Esophagus (tissue), 2 donors: ENCODE data around the gene NPPA. TPM values are rescaled to one million over a fixed set of nuclear protein-coding genes. Genes with fewer than 3 reads are reported as not detected.

ENCODE experiments used
- H3K27ac ChIP-seq, 2 donors: one replicate each; pipeline ENCODE4 v1.5.1; 2013; ENCODE audit warnings: low read depth in 2 of 2, mild to moderate bottlenecking in 2 of 2, inconsistent platforms in 1 of 2, low read length in 1 of 2, moderate library complexity in 1 of 2
- H3K27me3 ChIP-seq, 2 donors: one replicate each; pipeline ENCODE4 v1.6.1; 2013; ENCODE audit warnings: low read length in 2 of 2, control low read depth in 1 of 2, mild to moderate bottlenecking in 1 of 2; ENCODE audit not compliant: insufficient read depth in 2 of 2, control insufficient read depth in 1 of 2
- H3K36me3 ChIP-seq, 2 donors: one replicate each; pipeline ENCODE4 v1.6.1; 2013; ENCODE audit warnings: low read length in 1 of 2; ENCODE audit not compliant: control insufficient read depth in 2 of 2, insufficient read depth in 2 of 2
- H3K4me1 ChIP-seq, 2 donors: one replicate each; pipeline ENCODE4 v1.6.1; 2013; ENCODE audit warnings: low read length in 1 of 2; ENCODE audit not compliant: control insufficient read depth in 2 of 2, insufficient read depth in 2 of 2
- H3K4me3 ChIP-seq, 2 donors: one replicate each; pipeline ENCODE4 v1.5.1; 2013; ENCODE audit warnings: low read length in 2 of 2, mild to moderate bottlenecking in 2 of 2, low read depth in 1 of 2, moderate library complexity in 1 of 2
- H3K9me3 ChIP-seq, 2 donors: one replicate each; pipeline ENCODE4 v1.6.1; 2013; ENCODE audit warnings: mild to moderate bottlenecking in 2 of 2, low read depth in 1 of 2, low read length in 1 of 2, moderate library complexity in 1 of 2; ENCODE audit not compliant: control insufficient read depth in 2 of 2, insufficient read depth in 1 of 2
- WGBS, 2 donors: extraction: QIAGEN DNeasy Blood & Tissue Kit; methylation state at CpG; one replicate each; pipeline ENCODE4 v1.1.7; 2013; 5-methylcytosine and 5-hydroxymethylcytosine counted together
- polyA plus RNA-seq, 2 donors: library from polyadenylated mRNA; stranded (reverse); fragments of 200-250 nt; gene quantifications; one replicate each; pipeline ENCODE4 v1.2.3, GENCODE V29; 2013
- donor health status: healthy with polysubstance abuse.
- donor health status: Bipolar disorder and iron deficiency.

NPPA gene
- polyA plus RNA-seq, 2 donors, result 0.11 to 0.63 TPM

DNA sequence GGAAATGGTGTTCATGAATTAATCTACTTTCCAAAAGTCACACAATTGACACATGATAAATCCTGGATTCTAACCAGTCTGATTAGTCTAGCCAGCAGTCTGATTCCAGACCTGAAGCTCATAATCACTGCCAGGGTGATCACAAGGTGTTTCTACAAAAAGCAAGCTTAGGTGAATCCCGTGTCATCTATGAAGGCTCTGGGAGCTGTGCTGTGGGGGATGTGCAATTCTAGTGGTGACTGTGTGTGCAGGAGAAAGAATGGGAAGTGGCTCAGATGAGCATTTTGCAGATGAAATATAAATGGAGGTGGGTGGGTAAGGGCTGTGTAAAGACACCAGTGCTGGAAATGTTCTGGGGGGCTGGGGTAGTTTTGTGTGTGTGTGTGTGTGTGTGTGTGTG, 13.0 kb upstream of the NPPA start:
- Histone ChIP-seq H3K4me3 (no peak overlapping the region), H3K36me3 (no peaks in the 10 kb centered on the region), H3K9me3 (no peaks in the 10 kb centered on the region), H3K27me3 (peaks cover 9 to 20% of the 10 kb centered on the region in 2 donors), H3K4me1 (peaks cover 0 to 5% of the 10 kb centered on the region in 2 donors), H3K27ac (no peak overlapping the region)
- WGBS, 2 donors, result 40 to 73% methylated on average over 1 of the region's 1 CpG

DNA sequence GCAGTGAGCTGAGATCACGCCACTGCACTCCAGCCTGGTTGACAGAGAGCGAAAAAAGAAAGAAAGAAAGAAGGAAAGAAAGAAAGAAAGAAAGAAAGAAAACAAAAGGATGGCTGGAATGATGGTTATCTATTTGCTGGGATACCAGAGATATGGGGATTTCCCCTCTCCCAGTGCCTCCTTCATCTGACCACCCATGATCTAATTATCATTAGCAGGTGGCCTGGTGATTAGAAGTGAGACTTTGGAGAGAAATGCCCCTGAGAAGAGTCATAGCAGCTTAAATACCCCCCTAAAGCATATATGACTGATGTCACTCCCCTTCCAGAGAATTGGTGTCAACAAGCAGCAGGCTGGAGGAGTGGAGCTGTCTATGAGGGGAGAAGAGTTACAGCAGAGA, 12.5 kb upstream of the NPPA start:
- WGBS, 2 donors, result 56 to 69% methylated on average over 2 of the region's 2 CpGs
- Histone ChIP-seq H3K27me3 (peaks cover 9 to 20% of the 10 kb centered on the region in 2 donors), H3K4me1 (peaks cover 0 to 5% of the 10 kb centered on the region in 2 donors), H3K9me3 (no peaks in the 10 kb centered on the region), H3K36me3 (no peaks in the 10 kb centered on the region), H3K27ac (no peak overlapping the region), H3K4me3 (no peak overlapping the region)

DNA sequence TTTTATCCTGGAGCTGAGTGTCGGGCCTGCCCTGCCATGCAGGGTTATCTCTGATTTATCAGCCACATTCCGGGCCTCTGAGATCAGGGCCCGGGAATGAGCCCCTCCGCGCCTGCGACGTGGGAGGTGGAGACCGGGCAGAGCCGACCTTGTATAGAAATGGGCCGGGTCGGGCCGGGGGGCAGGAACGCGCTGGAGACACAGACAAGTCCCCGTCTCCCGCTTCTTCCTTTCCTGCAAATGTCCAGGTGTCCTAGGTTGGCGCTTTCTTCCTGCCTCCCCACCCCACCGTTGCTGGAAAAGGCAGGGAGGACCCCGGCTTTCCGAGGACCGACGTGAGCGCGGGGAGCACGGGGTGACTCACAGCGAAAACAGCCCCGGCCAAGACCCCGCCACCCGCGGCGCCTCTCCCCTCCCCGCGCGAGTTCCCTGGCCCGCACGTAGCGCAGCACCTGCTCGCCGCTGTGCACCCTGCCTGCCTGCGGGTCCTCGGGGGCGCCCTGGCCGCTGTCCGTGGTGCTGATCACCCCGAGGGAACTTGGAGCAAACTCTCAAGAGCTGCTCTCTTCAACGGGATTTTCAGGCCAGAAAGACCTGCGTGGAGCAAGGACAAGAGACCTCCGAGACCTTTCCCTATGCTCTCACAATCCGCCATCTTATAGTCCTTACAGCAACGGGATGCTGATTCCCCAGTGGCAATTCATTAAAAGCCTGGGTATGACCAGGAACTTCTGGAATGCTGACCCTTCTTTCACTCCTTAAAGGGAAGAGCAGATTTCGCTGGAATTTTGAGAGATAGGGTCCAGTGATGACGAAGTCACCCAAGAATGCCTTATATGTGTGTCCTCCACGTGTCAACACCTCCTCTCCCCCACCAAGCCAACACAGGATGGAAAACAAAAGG, 11.6 kb upstream of the NPPA start:
- no peaks in the 10 kb centered on the region for H3K9me3 ChIP-seq
- peaks cover 0 to 5% of the 10 kb centered on the region in 2 donors for H3K4me1 ChIP-seq
- H3K27me3 ChIP-seq, result peaks cover 9 to 20% of the 10 kb centered on the region in 2 donors
- H3K4me3 ChIP-seq, result no peak overlapping the region
- H3K27ac ChIP-seq, result no peak overlapping the region
- H3K36me3 ChIP-seq, result no peaks in the 10 kb centered on the region
- WGBS, 2 donors, result 5% methylated on average over 40 to 53 of the region's 53 CpGs

DNA sequence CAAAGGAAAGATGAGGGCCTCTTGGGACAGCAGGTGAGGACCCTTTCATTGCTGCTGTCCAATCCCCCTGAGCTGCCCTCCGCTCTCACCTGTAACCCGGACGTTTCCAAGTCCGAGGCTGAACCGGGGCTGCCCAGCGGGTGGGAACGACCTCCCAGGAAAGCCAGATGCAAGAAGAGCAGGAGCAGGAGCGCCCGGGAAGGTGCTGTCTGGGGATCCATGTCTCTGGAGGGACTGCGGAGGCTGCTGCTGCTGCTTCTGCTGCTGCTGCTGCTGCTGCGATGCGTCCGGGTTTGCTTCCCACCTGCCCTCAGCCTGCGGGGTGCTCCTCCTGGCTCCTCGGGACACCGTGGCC, 11.0 kb upstream of the NPPA start, which contains the start of gene NPPB:
NPPB (minus strand) TSS at position 333 of the 355 bp plus-strand sequence; CDS start at position 221, 112 bp downstream.
- WGBS, 2 donors, result 20 to 22% methylated on average over 16 of the region's 16 CpGs
- Histone ChIP-seq H3K4me3 (no peak within 1 kb of the TSS), H3K4me1 (peaks cover 0 to 5% of the 10 kb centered on the region in 2 donors), H3K27me3 (peaks cover 9 to 20% of the 10 kb centered on the region in 2 donors), H3K9me3 (no peaks in the 10 kb centered on the region), H3K36me3 (no peaks in the 10 kb centered on the region), H3K27ac (no peak within 1 kb of the TSS)

DNA sequence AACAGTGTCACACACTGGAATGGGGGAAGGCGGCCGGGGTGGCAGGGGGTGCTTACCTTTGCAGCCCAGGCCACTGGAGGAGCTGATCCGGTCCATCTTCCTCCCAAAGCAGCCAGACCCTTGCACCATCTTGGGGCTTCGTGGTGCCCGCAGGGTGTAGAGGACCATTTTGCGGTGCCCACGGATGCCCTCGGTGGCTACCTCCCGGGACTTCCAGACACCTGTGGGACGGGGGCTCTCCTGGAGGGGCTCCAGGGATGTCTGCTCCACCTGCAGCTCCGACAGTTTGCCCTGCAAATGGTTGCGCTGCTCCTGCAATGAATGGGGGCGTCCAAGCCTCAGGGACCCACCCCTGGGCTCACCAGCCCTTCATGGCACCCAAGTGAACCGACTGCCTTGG, 10.6 kb upstream of the NPPA start:
- H3K9me3 ChIP-seq, result no peaks in the 10 kb centered on the region
- peaks cover 0 to 5% of the 10 kb centered on the region in 2 donors for H3K4me1 ChIP-seq
- 79 to 82% methylated on average over 14 of the region's 14 CpGs for WGBS, 2 donors
- no peak overlapping the region for H3K27ac ChIP-seq
- H3K36me3 ChIP-seq, result no peaks in the 10 kb centered on the region
- H3K27me3 ChIP-seq, result peaks cover 9 to 20% of the 10 kb centered on the region in 2 donors
- H3K4me3 ChIP-seq, result no peak overlapping the region

DNA sequence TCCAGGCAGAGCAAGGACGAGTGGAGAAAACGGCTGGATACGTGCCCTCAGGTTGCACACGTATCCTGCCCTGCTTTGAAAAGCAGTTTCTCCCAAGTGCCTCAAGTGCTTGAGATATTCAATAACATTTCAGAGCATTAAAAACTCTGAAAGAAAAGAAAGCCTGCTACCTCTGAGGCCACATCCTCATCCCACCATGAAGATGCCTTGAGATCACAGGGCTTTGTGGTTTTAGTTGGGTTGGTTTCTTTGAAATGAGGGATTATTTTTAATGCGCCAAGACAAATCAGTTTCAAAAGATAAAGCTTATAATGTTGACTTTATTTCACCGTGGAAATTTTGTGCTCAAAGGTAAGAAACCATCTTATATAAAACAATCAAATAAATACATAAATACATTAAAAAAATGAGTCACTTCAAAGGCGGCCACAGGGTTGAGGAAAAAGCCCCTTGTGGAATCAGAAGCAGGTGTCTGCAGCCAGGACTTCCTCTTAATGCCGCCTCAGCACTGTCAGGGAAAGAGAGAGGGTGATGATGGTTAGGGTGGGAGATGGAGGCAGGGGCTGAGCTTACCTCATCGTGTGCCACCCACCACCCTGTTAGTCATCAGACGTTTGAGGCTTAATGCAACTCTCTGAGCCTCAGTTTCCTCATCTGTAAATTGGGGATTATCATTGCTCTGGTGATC, 9.7 kb upstream of the NPPA start:
- no peaks in the 10 kb centered on the region for H3K36me3 ChIP-seq
- H3K27me3 ChIP-seq, result peaks cover 9 to 20% of the 10 kb centered on the region in 2 donors
- H3K4me3 ChIP-seq, result no peak overlapping the region
- no peaks in the 10 kb centered on the region for H3K9me3 ChIP-seq
- WGBS, 2 donors, result 22 to 28% methylated on average over 10 of the region's 10 CpGs
- H3K27ac ChIP-seq, result no peak overlapping the region
- peaks cover 0 to 5% of the 10 kb centered on the region in 2 donors for H3K4me1 ChIP-seq

DNA sequence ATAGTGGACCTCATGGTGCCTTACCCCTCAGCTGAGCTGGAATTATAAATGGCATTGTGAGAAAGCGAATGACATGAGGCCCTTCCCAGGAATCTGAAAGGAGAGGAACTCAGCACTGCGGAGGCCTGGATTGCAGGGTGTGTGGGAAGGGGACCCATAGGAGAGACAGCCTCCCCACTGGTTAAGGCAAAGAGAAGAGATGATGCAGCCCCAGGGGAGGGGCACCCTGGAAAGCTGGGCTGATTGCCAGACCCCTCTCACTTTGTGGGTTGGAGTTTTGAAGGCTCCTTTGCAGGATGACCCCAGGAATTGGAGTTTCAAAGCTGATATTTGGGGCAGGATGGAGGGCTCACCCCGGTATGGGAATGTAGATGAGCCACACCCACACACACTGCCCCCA, 9.1 kb upstream of the NPPA start:
- Histone ChIP-seq H3K27ac (no peak overlapping the region), H3K4me1 (peaks cover 0 to 5% of the 10 kb centered on the region in 2 donors), H3K4me3 (no peak overlapping the region), H3K36me3 (no peaks in the 10 kb centered on the region), H3K27me3 (peaks cover 9 to 20% of the 10 kb centered on the region in 2 donors), H3K9me3 (no peaks in the 10 kb centered on the region)
- WGBS, 2 donors, result 48 to 69% methylated on average over 3 of the region's 3 CpGs

DNA sequence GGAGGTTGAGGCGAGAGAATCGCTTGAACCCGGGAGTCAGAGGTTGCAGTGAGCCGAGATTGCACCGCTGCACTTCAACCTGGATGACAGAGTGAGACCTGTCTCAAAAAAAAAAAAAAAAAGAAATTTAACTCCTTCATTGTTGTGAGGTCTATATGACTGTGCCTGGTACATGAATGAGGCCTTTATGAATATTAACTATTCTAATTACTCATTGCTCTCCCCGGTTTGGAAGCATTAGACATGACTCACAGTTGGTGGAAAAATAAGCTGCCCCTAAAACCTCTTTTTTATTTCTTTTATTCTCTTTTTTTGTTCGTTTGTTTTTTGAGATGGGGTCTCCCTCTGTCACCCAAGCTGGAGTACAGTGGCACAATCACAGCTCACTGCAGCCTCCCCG, 7.8 kb upstream of the NPPA start:
- no peaks in the 10 kb centered on the region for H3K36me3 ChIP-seq
- peaks cover 9 to 20% of the 10 kb centered on the region in 2 donors for H3K27me3 ChIP-seq
- no peaks in the 10 kb centered on the region for H3K9me3 ChIP-seq
- H3K4me1 ChIP-seq, result peaks cover 0 to 5% of the 10 kb centered on the region in 2 donors
- no peak overlapping the region for H3K27ac ChIP-seq
- H3K4me3 ChIP-seq, result no peak overlapping the region
- 60% methylated on average over 8 of the region's 8 CpGs for WGBS, 2 donors

DNA sequence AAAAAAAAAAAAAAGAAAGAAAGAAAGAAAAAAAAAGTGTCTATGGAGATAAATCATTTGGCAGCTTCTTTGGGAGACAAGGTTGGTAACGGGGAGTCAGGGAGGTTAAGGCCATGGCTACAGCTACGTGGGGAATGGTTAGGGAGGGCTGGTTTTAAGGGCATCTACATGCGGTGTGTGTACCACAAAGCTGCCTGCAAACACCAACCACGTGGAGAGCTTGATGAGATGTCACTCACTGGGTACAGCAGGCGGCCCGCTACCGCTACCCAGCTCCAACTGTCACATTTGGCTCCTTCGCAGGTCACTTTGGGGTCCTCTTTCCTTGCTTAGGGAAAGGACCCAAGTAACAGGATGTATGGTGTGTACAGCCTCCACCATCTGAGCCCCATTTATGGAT, 6.9 kb upstream of the NPPA start:
- peaks cover 0 to 5% of the 10 kb centered on the region in 2 donors for H3K4me1 ChIP-seq
- WGBS, 2 donors, result 40 to 46% methylated on average over 8 of the region's 8 CpGs
- H3K36me3 ChIP-seq, result no peaks in the 10 kb centered on the region
- H3K27me3 ChIP-seq, result peaks cover 9 to 19% of the 10 kb centered on the region in 2 donors
- H3K9me3 ChIP-seq, result no peaks in the 10 kb centered on the region
- H3K4me3 ChIP-seq, result no peak overlapping the region
- H3K27ac ChIP-seq, result no peak overlapping the region
